Gastrocnemius medialis (tissue), 4 donors: Measurements from ENCODE around the gene RSF1. TPM values are rescaled to one million over a fixed set of nuclear protein-coding genes. Genes with fewer than 3 reads are reported as not detected.

ENCODE experiments used
- ATAC-seq, 2 donors: fragments of 150-250 bp; one replicate each; pipeline ENCODE4 v1.9.1; 2016
- DNase-seq, 2 donors: peaks; one replicate each; pipeline ENCODE4 v3.0.0-alpha.2; 2019
- H3K27ac ChIP-seq, 4 donors: fragments of 200-600 bp; sonication (generic); 1 replicate in 1 of 4; 2 replicates in 3 of 4; pipeline ENCODE4 v1.5.1; 2016 to 2018; ENCODE audit warnings: mild to moderate bottlenecking in 2 of 4, moderate library complexity in 1 of 4
- H3K27me3 ChIP-seq, 3 donors: fragments of 200-600 bp; sonication (generic) in 2 of 3; 1 replicate in 1 of 3; 2 replicates in 2 of 3; pipeline versions ENCODE4 v1.5.1 to v1.6.0; 2016 to 2019; ENCODE audit warnings: mild to moderate bottlenecking in 1 of 3, moderate library complexity in 1 of 3
- H3K36me3 ChIP-seq, 2 donors: fragments of 200-600 bp; sonication (generic) in 1 of 2; one replicate each; pipeline ENCODE4 v1.5.1; 2017 to 2018
- H3K4me1 ChIP-seq, 2 donors: fragments of 200-600 bp; sonication (generic) in 1 of 2; one replicate each; pipeline ENCODE4 v1.5.1; 2016 to 2017; ENCODE audit warnings: mild to moderate bottlenecking in 2 of 2
- H3K4me3 ChIP-seq, 4 donors: fragments of 200-600 bp; sonication (generic) in 3 of 4; 1 replicate in 1 of 4; 2 replicates in 3 of 4; pipeline ENCODE4 v1.5.1; 2016 to 2019; ENCODE audit warnings: mild to moderate bottlenecking in 2 of 4
- H3K9me3 ChIP-seq, 3 donors: fragments of 200-600 bp; sonication (generic) in 2 of 3; 1 replicate in 1 of 3; 2 replicates in 2 of 3; pipeline ENCODE4 v1.5.1; 2016 to 2019
- POLR2A ChIP-seq, 2 donors: fragments of 450-650 bp; IDR thresholded peaks; one replicate each; pipeline ENCODE4 v1.6.1; 2017; ENCODE audit warnings: antibody characterized with exemption in 2 of 2, mild to moderate bottlenecking in 2 of 2, moderate library complexity in 2 of 2
- in situ Hi-C, 4 donors: fragments of 200-750 bp; cut with MboI; loops; one replicate each; pipeline versions ENCODE4 v1.15.0 to v1.8.0; 2017; ENCODE audit warnings: low sequenced_read_pairs in 4 of 4
- intact Hi-C: fragments of 100-400 bp; cut with DNase I; formaldehyde crosslinking; loops from one replicate; pipeline ENCODE4 v1.15.1; 2023; ENCODE audit warnings: low total_unique reads
- total RNA-seq, 4 donors: library from RNA; depleted of rRNA; stranded (reverse); fragments of >200 nt; gene quantifications; one replicate each; pipeline versions ENCODE4 v1.1.0 to v1.2.3, GENCODE V29; 2016
- TF ChIP-seq, protein P1 (sequence below), 5 experiments: fragments of 450-650 bp in 3 of 5; fragments of 200-600 bp in 2 of 5; sonication (generic) in 2 of 5; IDR thresholded peaks in 4 of 5; conservative IDR thresholded peaks in 1 of 5; 1 replicate in 4 of 5; 2 replicates in 1 of 5; pipeline ENCODE4 v1.5.1; 2016 to 2019; ENCODE audit warnings: antibody characterized with exemption in 5 of 5, mild to moderate bottlenecking in 3 of 5, moderate library complexity in 3 of 5

Gene RSF1
- total RNA-seq, 4 donors from 2014 or later: 17.9 to 48.4 (median 45.7) TPM

GRCh38 chr11:77710358-77710757, 110.2 kb downstream of the RSF1 start:
- intact Hi-C loops: no loop called here
- in situ Hi-C loops: loop anchor here in 1 of 4 donors (25.0 kb wide), 1 partner anchor 98 kb away; no protein-coding TSS in a partner anchor
- Histone ChIP-seq H3K27ac (no peak overlapping the region), H3K27me3 (no peaks in the 10 kb centered on the region), H3K36me3 (no peaks in the 10 kb centered on the region), H3K4me1 (no peaks in the 10 kb centered on the region), H3K9me3 (no peaks in the 10 kb centered on the region), H3K4me3 (no peak overlapping the region)
- ATAC-seq (no peak), DNase-seq (no peak)
- TF ChIP-seq, protein P1, sequence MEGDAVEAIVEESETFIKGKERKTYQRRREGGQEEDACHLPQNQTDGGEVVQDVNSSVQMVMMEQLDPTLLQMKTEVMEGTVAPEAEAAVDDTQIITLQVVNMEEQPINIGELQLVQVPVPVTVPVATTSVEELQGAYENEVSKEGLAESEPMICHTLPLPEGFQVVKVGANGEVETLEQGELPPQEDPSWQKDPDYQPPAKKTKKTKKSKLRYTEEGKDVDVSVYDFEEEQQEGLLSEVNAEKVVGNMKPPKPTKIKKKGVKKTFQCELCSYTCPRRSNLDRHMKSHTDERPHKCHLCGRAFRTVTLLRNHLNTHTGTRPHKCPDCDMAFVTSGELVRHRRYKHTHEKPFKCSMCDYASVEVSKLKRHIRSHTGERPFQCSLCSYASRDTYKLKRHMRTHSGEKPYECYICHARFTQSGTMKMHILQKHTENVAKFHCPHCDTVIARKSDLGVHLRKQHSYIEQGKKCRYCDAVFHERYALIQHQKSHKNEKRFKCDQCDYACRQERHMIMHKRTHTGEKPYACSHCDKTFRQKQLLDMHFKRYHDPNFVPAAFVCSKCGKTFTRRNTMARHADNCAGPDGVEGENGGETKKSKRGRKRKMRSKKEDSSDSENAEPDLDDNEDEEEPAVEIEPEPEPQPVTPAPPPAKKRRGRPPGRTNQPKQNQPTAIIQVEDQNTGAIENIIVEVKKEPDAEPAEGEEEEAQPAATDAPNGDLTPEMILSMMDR (IDR thresholded peaks at IDR 0.05 in 4 of 5, conservative IDR thresholded peaks at IDR 0.05 in 1 of 5): no peak
- TF ChIP-seq POLR2A (IDR thresholded peaks at IDR 0.05): no peak

DNA sequence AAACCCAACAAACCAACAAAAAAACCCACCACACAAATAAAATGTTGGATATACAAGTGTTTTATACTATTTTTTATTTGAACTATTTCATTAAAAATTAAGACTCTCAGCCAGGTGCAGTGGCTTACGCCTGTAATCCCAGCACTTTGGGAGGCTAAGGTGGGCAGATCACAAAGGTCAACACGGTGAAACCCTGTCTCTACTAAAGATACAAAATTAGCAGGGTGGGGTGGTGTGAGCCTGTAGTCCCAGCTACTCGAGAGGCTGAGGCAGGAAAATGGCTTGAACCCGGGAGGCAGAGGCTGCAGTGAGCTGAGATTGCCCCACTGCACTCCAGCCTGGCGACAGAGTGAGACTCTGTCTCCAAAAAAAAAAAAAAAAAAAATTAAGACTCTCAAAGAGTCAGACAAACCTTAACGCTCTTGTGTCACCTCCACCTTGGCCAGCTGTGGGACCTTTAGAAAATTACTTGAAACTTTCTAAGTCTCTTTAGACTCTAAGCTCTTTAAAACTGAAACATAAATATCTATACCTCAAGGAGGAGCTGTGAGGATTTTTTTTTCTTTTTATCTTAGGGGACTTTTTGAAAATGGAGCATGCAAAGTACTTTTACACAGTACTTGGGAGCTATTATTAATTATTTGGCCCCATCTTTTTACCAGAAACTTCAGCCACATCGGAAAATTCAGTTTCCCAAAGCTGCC, 114.5 kb downstream of the RSF1 start:
- H3K4me1 ChIP-seq: peaks cover 0 to 4% of the 10 kb centered on the region in 2 donors
- in situ Hi-C loops: loop anchor here in 1 of 4 donors (25.0 kb wide), 1 partner anchor 94 kb away; no protein-coding TSS in a partner anchor
- no peaks in the 10 kb centered on the region for H3K36me3 ChIP-seq
- DNase-seq: no peak
- no peak for ATAC-seq
- no peak overlapping the region for H3K4me3 ChIP-seq
- intact Hi-C loops: no loop called here
- no peaks in the 10 kb centered on the region for H3K27me3 ChIP-seq
- no peak for TF ChIP-seq POLR2A (IDR thresholded peaks at IDR 0.05)
- TF ChIP-seq, protein P1 (IDR thresholded peaks at IDR 0.05 in 4 of 5, conservative IDR thresholded peaks at IDR 0.05 in 1 of 5): no peak
- no peak overlapping the region for H3K27ac ChIP-seq
- no peaks in the 10 kb centered on the region for H3K9me3 ChIP-seq

DNA sequence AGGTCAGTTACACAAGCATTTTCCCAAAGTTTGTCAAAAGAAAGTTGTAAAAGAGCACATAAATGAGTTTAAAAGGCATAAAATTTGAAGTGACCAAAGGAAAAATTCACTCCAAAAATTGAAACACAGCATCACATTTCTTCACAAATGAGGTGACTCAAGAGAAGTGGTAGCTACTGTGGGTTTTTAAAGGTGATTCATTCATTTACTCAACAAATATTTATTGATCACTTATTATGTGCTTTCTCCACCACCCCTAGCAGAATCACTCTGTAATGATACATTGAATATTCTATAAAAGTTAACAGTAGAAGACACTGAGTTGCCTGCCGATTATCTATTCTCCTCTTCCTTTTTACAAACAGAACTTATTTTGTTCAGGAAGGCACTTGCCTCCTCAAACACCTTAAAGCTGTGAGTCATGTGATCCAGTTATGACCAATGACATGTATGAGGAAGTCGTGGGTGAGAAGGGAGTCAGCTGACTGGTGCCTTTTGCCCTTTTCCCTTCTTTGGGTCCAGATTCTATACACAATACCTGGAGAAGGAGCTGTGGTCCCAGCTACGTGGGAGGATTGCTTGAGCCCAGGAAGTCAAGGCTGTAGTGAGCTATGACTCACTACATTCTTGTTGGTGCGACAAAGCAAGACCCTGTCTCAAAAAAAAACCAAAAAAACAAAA, 115.2 kb downstream of the RSF1 start:
- Histone ChIP-seq H3K9me3 (no peaks in the 10 kb centered on the region), H3K4me3 (no peak overlapping the region), H3K27ac (no peak overlapping the region), H3K36me3 (no peaks in the 10 kb centered on the region), H3K27me3 (no peaks in the 10 kb centered on the region), H3K4me1 (peaks cover 0 to 4% of the 10 kb centered on the region in 2 donors)
- intact Hi-C loops: no loop called here
- ATAC-seq (no peak), DNase-seq (no peak)
- no peak for TF ChIP-seq POLR2A (IDR thresholded peaks at IDR 0.05)
- TF ChIP-seq, protein P1 (IDR thresholded peaks at IDR 0.05 in 4 of 5, conservative IDR thresholded peaks at IDR 0.05 in 1 of 5): no peak
- in situ Hi-C loops: loop anchor here in 1 of 4 donors (25.0 kb wide), 1 partner anchor 93 kb away; no protein-coding TSS in a partner anchor

DNA sequence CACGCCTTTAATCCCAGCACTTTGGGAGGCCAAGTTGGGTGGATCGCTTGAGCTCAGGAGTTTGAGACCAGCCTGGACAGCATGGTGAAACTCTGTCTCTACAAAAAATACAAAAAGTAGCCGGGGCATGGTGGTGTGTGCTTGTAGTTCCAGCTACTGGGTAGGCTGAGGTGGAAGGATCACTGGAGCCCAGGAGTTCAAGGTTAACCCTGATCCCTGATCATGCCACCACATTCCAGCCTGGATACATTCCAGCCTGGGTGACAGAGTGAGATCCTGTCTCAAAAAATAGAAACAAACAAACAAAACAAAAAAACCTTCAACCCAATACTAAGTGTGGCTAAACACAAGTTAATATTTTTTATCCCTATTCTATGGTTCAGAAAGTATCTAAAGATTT, 116.5 kb downstream of the RSF1 start:
- Histone ChIP-seq H3K4me1 (peaks cover 0 to 4% of the 10 kb centered on the region in 2 donors), H3K36me3 (peaks cover 0 to 4% of the 10 kb centered on the region in 2 donors), H3K4me3 (no peak overlapping the region), H3K27ac (no peak overlapping the region), H3K9me3 (no peaks in the 10 kb centered on the region), H3K27me3 (no peaks in the 10 kb centered on the region)
- TF ChIP-seq, protein P1 (IDR thresholded peaks at IDR 0.05 in 4 of 5, conservative IDR thresholded peaks at IDR 0.05 in 1 of 5): no peak
- TF ChIP-seq POLR2A (IDR thresholded peaks at IDR 0.05): no peak
- no peak for ATAC-seq
- in situ Hi-C loops: loop anchor here in 1 of 4 donors (25.0 kb wide), 1 partner anchor 92 kb away; no protein-coding TSS in a partner anchor
- DNase-seq: no peak
- intact Hi-C loops: no loop called here
